PC-3 (cell line): ENCODE data around the gene GLRX5. TPM values are rescaled to one million over a fixed set of nuclear protein-coding genes. Genes with fewer than 3 reads are reported as not detected.
A peak's percentile ranks its signal among the peaks of the same experiment; 100 is the strongest.

ENCODE experiments used
- ATAC-seq: fragments of 200-7000 bp; cut with Tn5 transposase; 2 replicates; pipeline ENCODE4 v1.9.1; 2020; ENCODE audit warnings: mild to moderate bottlenecking, moderate library complexity
- BruUV-seq: library from RNA; stranded (reverse); fragments of 400-500 nt; replicated peaks from 2 replicates; lab custom pipeline; 2021; lab: Mats Ljungman, UMichigan
- CTCF ChIA-PET: fragments of 300-600 bp; sonication (Branson Sonifier 250); formaldehyde crosslinking; loops from one replicate; lab custom pipeline; 2022; ENCODE audit warnings: antibody characterized with exemption; lab: Charles Lee
- POLR2A ChIA-PET: fragments of 300-600 bp; sonication (Branson Sonifier 250); formaldehyde crosslinking; loops from one replicate; lab custom pipeline; 2022; ENCODE audit warnings: antibody characterized with exemption; ENCODE audit not compliant: unreplicated experiment; lab: Charles Lee
- DNase-seq: peaks from one replicate; pipeline ENCODE4 v3.0.0-alpha.2; 2015
- H2AFZ ChIP-seq: fragments of 300-600 bp; sonication (generic); 2 replicates; pipeline ENCODE4 v1.6.0; 2016; ENCODE audit warnings: antibody characterized with exemption, low read length
- H3F3A ChIP-seq: fragments of 300-600 bp; sonication (generic); one replicate; pipeline ENCODE4 v1.6.0; 2017; ENCODE audit warnings: antibody characterized with exemption, low read length, control low read depth, mild to moderate bottlenecking; ENCODE audit not compliant: unreplicated experiment
- H3K27ac ChIP-seq: fragments of 300-600 bp; sonication (generic); 2 replicates; pipeline ENCODE4 v1.5.1; 2016; ENCODE audit warnings: mild to moderate bottlenecking, low read length
- H3K27me3 ChIP-seq: fragments of 300-600 bp; sonication (generic); 2 replicates; pipeline ENCODE4 v1.6.1; 2016; ENCODE audit warnings: low read length, mixed read lengths
- H3K36me3 ChIP-seq: fragments of 300-600 bp; sonication (generic); 2 replicates; pipeline ENCODE4 v1.6.1; 2016; ENCODE audit warnings: low read depth, mixed run types, low read length, mixed read lengths
- H3K4me1 ChIP-seq: fragments of 300-600 bp; sonication (generic); 2 replicates; pipeline ENCODE4 v1.5.1; 2016; ENCODE audit warnings: low read length; ENCODE audit not compliant: insufficient read depth
- H3K4me2 ChIP-seq: fragments of 300-600 bp; sonication (generic); 2 replicates; pipeline ENCODE4 v1.6.0; 2016; ENCODE audit warnings: low read length
- H3K4me3 ChIP-seq: fragments of 300-600 bp; sonication (generic); 2 replicates; pipeline ENCODE4 v1.5.1; 2016; ENCODE audit warnings: mild to moderate bottlenecking, low read length, mixed read lengths
- H3K79me2 ChIP-seq: fragments of 300-600 bp; sonication (generic); 2 replicates; pipeline ENCODE4 v1.6.1; 2017; ENCODE audit warnings: low read length, mixed read lengths
- H3K9ac ChIP-seq: fragments of 300-600 bp; sonication (generic); 2 replicates; pipeline ENCODE4 v1.6.0; 2016; ENCODE audit warnings: mild to moderate bottlenecking, low read length
- H3K9me2 ChIP-seq: fragments of 300-600 bp; sonication (generic); replicated peaks from 2 replicates; pipeline ENCODE4 v1.6.1; 2016; ENCODE audit warnings: mixed run types, low read length, mixed read lengths
- H3K9me3 ChIP-seq: fragments of 300-600 bp; sonication (generic); 2 replicates; pipeline ENCODE4 v1.6.1; 2016; ENCODE audit warnings: low read length, mixed read lengths
- H4K20me1 ChIP-seq: fragments of 300-600 bp; sonication (generic); 2 replicates; pipeline ENCODE4 v1.6.1; 2016; ENCODE audit warnings: low read length, mixed read lengths
- EZH2 ChIP-seq: fragments of 300-600 bp; sonication (generic); IDR thresholded peaks from one replicate; pipeline ENCODE4 v1.6.1; 2017; ENCODE audit warnings: antibody characterized with exemption, mild to moderate bottlenecking, low read length; ENCODE audit not compliant: unreplicated experiment
- EZH2phosphoT487 ChIP-seq: fragments of 300-600 bp; sonication (generic); IDR thresholded peaks from 2 replicates; pipeline ENCODE4 v1.6.1; 2018; ENCODE audit warnings: mild to moderate bottlenecking, antibody characterized with exemption, low read length, borderline replicate concordance
- intact Hi-C: fragments of 100-400 bp; cut with micrococcal nuclease; formaldehyde crosslinking; loops from 2 replicates; pipeline ENCODE4 v1.9.0; 2023
- total RNA-seq: library from RNA; depleted of rRNA; stranded (reverse); fragments of >200 nt; gene quantifications from 2 replicates; pipeline ENCODE4 v1.2.3, GENCODE V29; 2014
- TF ChIP-seq, protein P1 (sequence below): fragments of 300-600 bp; sonication (generic); conservative IDR thresholded peaks from 2 replicates; pipeline ENCODE4 v1.5.1; 2017; ENCODE audit warnings: antibody characterized with exemption, low read depth, mild to moderate bottlenecking, low read length

GLRX5 gene
- total RNA-seq, 1 experiment from 2014 or later, result 60.0 TPM

DNA sequence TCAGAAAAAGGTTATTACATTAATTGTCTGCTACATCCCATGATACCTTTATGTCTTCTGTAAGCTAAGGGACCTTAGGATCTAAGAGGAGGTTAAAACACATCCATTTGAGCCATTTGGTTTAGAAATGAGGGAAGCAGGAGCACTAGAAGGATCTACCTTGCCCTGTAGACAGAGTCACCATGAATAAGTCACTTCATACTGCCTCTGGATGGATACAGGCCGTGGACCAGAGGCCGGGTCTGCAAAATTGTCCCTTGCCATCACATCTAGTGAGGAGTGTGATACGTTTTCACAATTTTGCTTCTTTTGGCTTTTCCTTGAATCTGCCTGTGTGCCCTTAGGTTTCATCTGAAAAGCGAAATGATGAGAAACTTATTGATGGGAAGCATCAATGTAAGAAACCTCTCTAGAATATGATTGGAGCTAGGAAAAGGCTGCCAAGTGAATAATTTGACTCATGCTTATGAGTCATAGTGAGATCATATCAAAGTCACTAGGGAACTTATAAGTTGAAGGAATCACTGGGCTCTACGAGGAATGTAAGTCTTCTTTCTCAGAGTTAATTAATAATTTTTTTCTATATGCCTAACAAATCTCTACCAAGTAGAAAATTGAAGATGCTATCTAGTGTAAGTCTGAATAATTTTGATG is 10.8 kb downstream of the GLRX5 start:
- H3K9ac ChIP-seq, result no peak overlapping the region
- peaks cover 9% of the 10 kb centered on the region for H3F3A ChIP-seq
- no peaks in the 10 kb centered on the region for H3K9me2 ChIP-seq
- ChIA-PET POLR2A (interaction anchor here (0.5 kb wide), 1 partner anchor 13 kb away, joined by 3 read pairs; no protein-coding TSS in a partner anchor), CTCF (no interaction called here)
- H3K9me3 ChIP-seq, result no peaks in the 10 kb centered on the region
- H2AFZ ChIP-seq, result no peak overlapping the region
- BruUV-seq, result no TSS peak
- H3K4me3 ChIP-seq, result no peak overlapping the region
- intact Hi-C loops, result no loop called here
- H3K4me2 ChIP-seq, result no peak overlapping the region
- peaks cover 45% of the 10 kb centered on the region for H3K79me2 ChIP-seq
- H3K27me3 ChIP-seq, result no peaks in the 10 kb centered on the region
- peaks cover 11% of the 10 kb centered on the region; the same call in 1 of the 2 replicates for H4K20me1 ChIP-seq
- ATAC-seq (peak; percentile 72), DNase-seq (peak; percentile 89)
- H3K27ac ChIP-seq, result no peak overlapping the region
- H3K4me1 ChIP-seq, result peaks cover 27% of the 10 kb centered on the region
- H3K36me3 ChIP-seq, result peaks cover 15% of the 10 kb centered on the region
- TF ChIP-seq EZH2 (no peak), EZH2phosphoT487 (no peak)

DNA sequence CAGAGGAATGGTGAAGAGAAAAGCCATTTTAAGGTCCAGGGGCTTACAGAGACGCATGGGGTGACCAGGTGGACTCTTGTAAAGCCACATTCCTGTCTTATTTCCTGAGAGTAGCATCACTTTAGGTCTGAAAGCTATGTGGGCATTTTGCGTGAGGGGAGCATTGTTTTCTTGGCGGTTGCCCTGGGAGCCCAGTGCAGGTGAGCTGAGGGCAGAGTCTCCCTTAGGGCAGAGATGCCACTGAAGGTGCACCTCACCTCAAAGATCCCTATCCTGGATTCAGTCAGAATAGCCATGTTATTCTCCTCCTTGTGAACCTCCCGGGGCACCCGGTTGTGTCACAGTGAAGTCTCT is 12.4 kb downstream of the GLRX5 start:
- Histone ChIP-seq H3K27ac (no peak overlapping the region), H3K79me2 (peaks cover 28% of the 10 kb centered on the region), H3F3A (peaks cover 9% of the 10 kb centered on the region), H3K9me2 (no peaks in the 10 kb centered on the region), H3K9ac (no peak overlapping the region), H3K27me3 (no peaks in the 10 kb centered on the region), H3K4me2 (peak overlapping the region; percentile 35; the same call in 1 of the 2 replicates), H4K20me1 (peaks cover 8% of the 10 kb centered on the region; the same call in 1 of the 2 replicates), H3K36me3 (peaks cover 15% of the 10 kb centered on the region), H3K4me3 (no peak overlapping the region), H3K4me1 (peaks cover 27% of the 10 kb centered on the region), H3K9me3 (no peaks in the 10 kb centered on the region), H2AFZ (no peak overlapping the region)
- no TSS peak for BruUV-seq
- DNase-seq, result no peak
- ATAC-seq, result no peak; the same call in 1 of the 2 replicates
- intact Hi-C loops, result no loop called here
- ChIA-PET CTCF (interaction anchor here (1.0 kb wide), 1 partner anchor 105 kb away, joined by 4 read pairs; no protein-coding TSS in a partner anchor), POLR2A (no interaction called here)
- TF ChIP-seq EZH2phosphoT487 (no peak), EZH2 (no peak)
- TF ChIP-seq, protein P1, sequence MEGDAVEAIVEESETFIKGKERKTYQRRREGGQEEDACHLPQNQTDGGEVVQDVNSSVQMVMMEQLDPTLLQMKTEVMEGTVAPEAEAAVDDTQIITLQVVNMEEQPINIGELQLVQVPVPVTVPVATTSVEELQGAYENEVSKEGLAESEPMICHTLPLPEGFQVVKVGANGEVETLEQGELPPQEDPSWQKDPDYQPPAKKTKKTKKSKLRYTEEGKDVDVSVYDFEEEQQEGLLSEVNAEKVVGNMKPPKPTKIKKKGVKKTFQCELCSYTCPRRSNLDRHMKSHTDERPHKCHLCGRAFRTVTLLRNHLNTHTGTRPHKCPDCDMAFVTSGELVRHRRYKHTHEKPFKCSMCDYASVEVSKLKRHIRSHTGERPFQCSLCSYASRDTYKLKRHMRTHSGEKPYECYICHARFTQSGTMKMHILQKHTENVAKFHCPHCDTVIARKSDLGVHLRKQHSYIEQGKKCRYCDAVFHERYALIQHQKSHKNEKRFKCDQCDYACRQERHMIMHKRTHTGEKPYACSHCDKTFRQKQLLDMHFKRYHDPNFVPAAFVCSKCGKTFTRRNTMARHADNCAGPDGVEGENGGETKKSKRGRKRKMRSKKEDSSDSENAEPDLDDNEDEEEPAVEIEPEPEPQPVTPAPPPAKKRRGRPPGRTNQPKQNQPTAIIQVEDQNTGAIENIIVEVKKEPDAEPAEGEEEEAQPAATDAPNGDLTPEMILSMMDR, result no peak

DNA sequence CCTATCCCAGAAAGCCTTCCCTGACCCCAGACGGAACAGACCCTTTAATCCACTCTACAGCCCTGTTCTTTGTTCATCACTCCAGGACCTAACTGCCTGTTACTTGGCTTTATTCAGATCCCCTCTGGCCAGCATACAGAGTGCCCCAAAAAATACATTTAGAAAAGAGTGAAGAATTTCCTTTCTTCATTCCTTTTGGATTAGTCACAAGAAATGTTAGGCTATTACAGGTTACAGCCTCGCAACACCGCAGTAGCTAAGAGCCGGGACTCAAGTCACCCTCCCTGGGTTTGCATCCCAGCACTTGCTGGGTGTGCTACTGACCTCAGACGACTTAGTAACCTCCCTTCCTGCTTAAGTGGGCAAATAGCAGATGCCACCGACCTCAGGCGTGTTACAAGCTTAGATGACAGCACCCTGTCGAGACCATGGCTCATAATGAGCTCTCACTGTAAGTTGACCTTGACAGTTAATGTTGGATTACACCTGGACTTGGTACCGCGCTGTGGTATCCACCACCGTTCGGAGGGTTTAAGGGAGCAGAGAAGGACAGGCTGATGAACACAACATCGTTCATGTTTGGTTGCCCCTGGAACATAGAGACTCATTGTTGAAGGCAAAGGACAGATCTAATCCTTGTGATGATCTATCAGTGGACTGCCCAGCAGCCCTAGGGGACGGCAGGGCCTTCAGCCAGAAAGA is 12.9 kb downstream of the GLRX5 start:
- peaks cover 23% of the 10 kb centered on the region for H3K79me2 ChIP-seq
- CTCF ChIA-PET, result interaction anchor here (1.0 kb wide), 1 partner anchor 105 kb away, joined by 4 read pairs; no protein-coding TSS in a partner anchor
- intact Hi-C loops, result no loop called here

More for the DNA sequence above, 12.9 kb downstream of the GLRX5 start:
- Histone ChIP-seq H3K36me3 (peaks cover 15% of the 10 kb centered on the region), H3K27ac (no peak overlapping the region), H3F3A (peaks cover 9% of the 10 kb centered on the region), H3K27me3 (no peaks in the 10 kb centered on the region), H3K9ac (no peak overlapping the region), H3K4me2 (peak overlapping the region; percentile 35), H3K4me3 (no peak overlapping the region), H3K4me1 (peaks cover 27% of the 10 kb centered on the region), H4K20me1 (peaks cover 5% of the 10 kb centered on the region; the same call in 1 of the 2 replicates), H3K9me3 (no peaks in the 10 kb centered on the region), H3K9me2 (no peaks in the 10 kb centered on the region), H2AFZ (no peak overlapping the region)
- no TSS peak for BruUV-seq
- DNase-seq, result peak; percentile 67
- ATAC-seq, result peak; percentile 84
- POLR2A ChIA-PET, result no interaction called here
- no peak for TF ChIP-seq EZH2
- TF ChIP-seq EZH2phosphoT487, result no peak
- TF ChIP-seq, protein P1, result no peak
